GM18505 (cell line): ENCODE results near the gene IQCM.
"Not testable (repeated sequence)": the region's sequence is repeated elsewhere in the genome, so short reads cannot be mapped to it uniquely, and the experiment has no call there.

Experiments used
- ATAC-seq: cut with Tn5 transposase; IDR thresholded peaks from one replicate; pipeline ENCODE4 v1.9.1; 2021; ENCODE audit not compliant: unreplicated experiment
- POLR2A ChIP-seq: IDR thresholded peaks from 4 replicates; pipeline ENCODE4 v1.6.1; 2011; ENCODE audit warnings: borderline replicate concordance; ENCODE audit not compliant: insufficient read depth, insufficient read length; ENCODE audit errors: extremely low read depth

Gene IQCM

DNA sequence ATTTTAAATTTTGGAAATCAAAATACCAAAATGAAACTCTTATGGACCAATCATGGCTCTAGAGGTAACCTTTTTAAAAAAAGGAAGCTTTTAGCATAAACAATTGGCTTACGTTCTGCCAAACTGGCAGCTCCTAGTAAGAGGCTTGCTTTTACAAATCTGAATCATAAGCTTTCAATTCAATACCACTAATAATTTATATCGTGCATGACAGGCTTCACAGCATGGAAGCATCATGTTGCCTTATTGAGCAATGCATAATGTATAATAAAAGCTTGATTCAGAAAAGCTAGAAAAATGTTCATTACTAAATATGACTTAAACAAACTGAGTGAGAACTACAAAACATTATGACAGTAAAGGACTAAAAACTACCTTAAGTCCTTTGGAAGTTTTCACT, 280.9 kb downstream of the IQCM start:
- no peak for TF ChIP-seq POLR2A
- no peak for ATAC-seq

DNA sequence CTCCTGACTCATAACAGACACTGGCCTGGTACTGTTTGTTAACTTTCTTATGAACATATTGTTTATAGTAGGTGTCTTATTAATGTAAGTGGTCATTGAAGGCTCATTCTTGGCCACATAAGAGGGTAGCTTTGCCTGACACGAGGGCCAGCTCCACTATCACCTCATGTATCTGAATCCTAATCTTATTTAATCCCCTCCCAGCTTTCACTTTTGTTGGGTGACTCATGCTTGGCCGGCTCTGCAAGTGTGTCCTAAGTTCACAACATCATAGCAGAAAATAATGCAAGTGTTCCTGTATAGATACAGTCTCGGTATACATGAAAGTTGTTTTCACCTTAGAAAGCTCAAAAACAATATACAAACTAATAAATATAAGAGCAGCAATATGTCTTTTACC, 283.8 kb downstream of the IQCM start:
- TF ChIP-seq POLR2A = no peak
- no peak for ATAC-seq

DNA sequence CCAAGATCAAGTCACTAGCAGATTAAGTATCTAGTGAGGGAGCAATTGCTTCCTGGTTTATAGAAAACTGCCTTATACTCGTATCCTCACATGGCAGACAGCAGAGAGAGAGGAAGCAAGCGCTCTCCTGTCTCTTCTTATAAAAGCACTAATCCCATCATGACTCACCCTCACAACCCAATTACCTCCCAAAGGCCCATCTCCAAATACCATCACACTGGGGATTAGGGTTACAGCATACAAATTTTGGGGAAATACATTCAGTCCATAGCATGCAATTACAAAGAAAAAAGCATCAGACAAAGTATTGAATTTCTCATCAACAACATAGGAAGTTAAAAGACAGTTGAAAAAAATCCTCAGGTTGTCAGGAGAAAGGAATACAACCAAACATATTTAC, 292.6 kb downstream of the IQCM start:
- no peak for ATAC-seq
- TF ChIP-seq POLR2A = no peak

GRCh38 chr4:149521611-149522425, 293.8 kb downstream of the IQCM start:
- no peak for TF ChIP-seq POLR2A
- no peak for ATAC-seq

DNA sequence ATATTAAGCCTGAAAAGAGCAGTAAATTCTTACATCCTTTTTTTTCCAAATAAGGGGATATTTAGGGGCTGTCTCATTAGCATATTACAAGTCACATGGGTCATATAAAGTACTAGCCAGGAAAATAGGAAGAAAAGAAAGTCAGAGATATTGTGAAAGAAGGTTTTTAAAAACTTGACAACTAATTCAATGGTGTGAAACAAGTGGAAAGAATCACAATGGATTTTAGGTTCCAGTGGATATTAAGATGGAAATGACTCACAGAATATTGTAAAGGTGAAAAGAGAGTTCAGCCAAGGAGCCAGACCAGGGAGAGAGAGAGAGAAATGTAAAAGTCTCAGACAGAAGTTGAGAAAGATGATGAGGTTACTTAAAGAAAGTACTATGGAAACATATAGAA, 297.2 kb downstream of the IQCM start:
- ATAC-seq = no peak
- TF ChIP-seq POLR2A = no peak

DNA sequence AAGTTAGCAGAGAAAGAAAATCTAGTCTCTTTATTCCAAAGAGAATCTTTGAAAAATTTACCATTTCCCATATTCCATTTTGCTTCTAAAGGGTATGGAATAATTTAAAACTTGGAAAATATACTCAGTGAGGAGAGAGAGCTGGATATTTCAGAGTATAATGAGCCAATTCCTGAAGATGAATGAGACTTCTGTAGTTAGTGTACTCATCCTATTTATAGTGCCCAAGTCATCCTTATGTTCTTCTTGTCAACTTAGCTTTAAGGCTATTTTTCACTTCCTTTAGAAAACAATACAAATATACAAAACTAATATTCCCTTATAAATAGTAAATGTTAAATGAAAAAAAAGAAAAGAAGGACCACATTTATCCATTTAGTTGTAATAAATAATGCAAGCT, 302.6 kb downstream of the IQCM start:
- TF ChIP-seq POLR2A = no peak
- ATAC-seq = no peak

DNA sequence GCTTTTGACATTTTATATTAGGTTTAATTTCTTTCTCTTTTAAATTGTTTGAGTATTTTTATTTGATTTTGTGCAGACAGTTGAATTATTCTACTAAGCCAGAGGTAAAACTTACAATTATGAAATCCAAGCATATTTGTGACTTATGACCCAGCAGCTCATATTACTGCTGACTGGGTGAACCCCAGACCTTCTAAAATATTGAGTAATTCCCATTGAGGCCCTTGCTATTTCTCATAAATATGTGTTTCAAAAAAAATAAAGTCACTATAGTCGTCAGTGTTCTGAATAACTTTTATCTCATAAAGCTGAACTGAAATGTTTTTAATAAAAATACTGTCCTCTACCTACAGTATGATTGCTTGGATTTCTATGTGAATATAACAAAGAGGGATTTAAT, 303.1 kb downstream of the IQCM start:
- no peak for ATAC-seq
- TF ChIP-seq POLR2A = no peak

GRCh38 chr4:149511558-149512298, 303.9 kb downstream of the IQCM start:
- ATAC-seq = no peak
- TF ChIP-seq POLR2A = no peak

GRCh38 chr4:149507309-149507708, 308.3 kb downstream of the IQCM start:
- not testable (repeated sequence) for ATAC-seq

DNA sequence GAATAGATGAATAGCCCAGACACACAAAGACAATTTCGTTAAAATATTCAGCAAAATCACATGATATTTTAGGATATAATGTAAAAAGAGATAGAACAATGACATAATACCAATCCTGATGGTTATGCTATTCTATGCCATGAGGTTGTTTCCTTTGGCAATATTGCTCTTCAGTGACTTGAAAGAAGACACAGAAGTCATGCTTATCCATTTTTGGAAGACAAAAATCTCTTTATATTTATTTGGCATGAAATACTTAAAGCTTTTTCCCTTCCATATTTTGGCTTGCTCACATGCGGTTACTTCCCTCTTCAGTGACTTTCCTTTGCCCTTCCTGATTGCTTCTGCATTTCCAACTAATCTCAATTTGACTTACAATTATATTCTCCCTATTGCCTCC, 314.8 kb downstream of the IQCM start:
- TF ChIP-seq POLR2A = no peak
- no peak for ATAC-seq

- ATAC-seq = no peak
- TF ChIP-seq POLR2A = no peak
Observed at GRCh38 chr4:149499726-149500125, 315.9 kb downstream of the IQCM start.

DNA sequence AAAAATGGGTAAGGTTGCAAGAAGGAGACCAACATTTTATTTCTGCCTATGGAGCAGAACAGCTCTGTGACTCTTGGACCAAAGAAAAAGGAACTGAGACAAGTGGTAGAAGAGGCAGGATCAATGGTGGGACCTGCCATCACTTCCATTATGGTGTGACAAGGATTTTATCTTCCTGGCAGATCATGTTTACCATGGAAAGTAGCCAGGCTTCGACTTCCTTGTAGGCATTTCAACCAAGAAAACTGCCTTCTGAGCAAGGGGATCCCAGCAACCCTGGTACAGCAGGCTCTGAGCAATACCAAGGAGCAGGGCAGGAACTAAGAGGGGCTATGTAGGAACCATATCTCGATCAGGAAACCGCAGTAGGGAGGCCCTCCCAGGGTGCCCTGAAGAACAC, 317.4 kb downstream of the IQCM start:
- no peak for TF ChIP-seq POLR2A
- no peak for ATAC-seq

DNA sequence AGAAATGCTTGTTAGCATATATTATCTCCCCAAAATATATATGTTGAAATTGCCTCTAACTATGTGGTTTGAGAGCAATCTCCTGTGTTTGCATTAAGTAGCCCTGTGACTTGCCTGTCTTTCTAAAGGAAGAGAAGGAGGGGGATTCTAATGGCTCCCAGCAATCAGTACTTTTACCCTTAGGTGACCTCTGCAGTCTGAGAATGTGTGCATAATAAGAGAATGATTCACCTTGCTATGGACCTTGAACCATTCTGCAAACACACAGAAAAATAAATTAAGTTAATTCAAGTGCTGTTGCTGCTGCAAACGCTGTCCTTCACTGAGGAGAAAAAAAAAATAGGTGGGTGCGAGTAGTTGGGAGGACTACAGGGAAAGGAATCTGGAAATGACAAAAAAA, 322.2 kb downstream of the IQCM start:
- TF ChIP-seq POLR2A = no peak
- no peak for ATAC-seq

DNA sequence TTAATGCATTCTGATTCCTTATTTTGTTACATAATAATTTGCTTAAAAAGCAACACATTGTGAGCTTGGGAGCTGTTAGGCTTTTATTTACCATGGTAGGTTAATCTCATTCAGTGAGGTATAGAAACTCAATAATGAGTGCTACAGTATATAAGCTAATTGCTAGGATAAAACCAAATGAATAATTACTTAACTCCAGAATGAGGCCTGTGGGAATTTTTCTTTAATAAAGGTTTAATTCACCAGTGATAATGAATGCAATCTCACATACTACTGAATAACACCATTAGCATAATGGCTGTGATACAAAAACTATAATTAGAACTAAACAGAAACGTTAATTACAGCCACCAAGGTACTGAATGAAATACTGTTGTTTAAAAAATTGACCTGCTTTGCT, 326.3 kb downstream of the IQCM start:
- ATAC-seq = no peak
- TF ChIP-seq POLR2A = no peak

GRCh38 chr4:149486861-149487260, 328.8 kb downstream of the IQCM start:
- TF ChIP-seq POLR2A = no peak
- no peak for ATAC-seq

- ATAC-seq = not testable (repeated sequence)
Observed at GRCh38 chr4:149468669-149469068, 347.0 kb downstream of the IQCM start.
